Measurements from ENCODE around the gene SLC6A6. TPM values are rescaled to one million over a fixed set of nuclear protein-coding genes. Genes with fewer than 3 reads are reported as not detected.

The SLC6A6 gene
- total RNA-seq, 1 experiment from 2014 or later: 211 TPM

- CTCF ChIA-PET: interaction anchor here (0.6 to 3.8 kb wide), 16 partner anchors 8 to 620 kb away, joined by 3 to 67 read pairs (median 4); partner anchors contain the start of genes LSM3 and XPC
- DNase-seq (ENCODE audit: low spot score): no peak
- H3K4me3 Mint-ChIP-seq: no peak overlapping the region
- no peak overlapping the region for H3K27ac Mint-ChIP-seq
- no peaks in the 10 kb centered on the region for H3K27me3 Mint-ChIP-seq (ENCODE audit: low read depth)
- POLR2A ChIA-PET: interaction anchor here (0.8 kb wide), 1 partner anchor 265 kb away, joined by 4 read pairs; no protein-coding TSS in a partner anchor
- peaks cover 52% of the 10 kb centered on the region for H3K36me3 Mint-ChIP-seq
- ATAC-seq: no peak
- no peaks in the 10 kb centered on the region for H3K9me3 Mint-ChIP-seq
- H3K4me1 Mint-ChIP-seq: peaks cover 13% of the 10 kb centered on the region
- TF ChIP-seq ZNF121 (CRISPR knock-in tag; IDR thresholded peaks at IDR 0.05) (no peak), HMGXB4 (CRISPR knock-in tag; IDR thresholded peaks at IDR 0.05) (no peak), CBFB (CRISPR knock-in tag; IDR thresholded peaks at IDR 0.05; ENCODE audit: low read depth) (no peak)
Observed at GRCh38 chr3:14468621-14468981, 66.2 kb downstream of the SLC6A6 start.

GRCh38 chr3:14470461-14470860, 68.1 kb downstream of the SLC6A6 start:
- ATAC-seq: no peak
- no peak overlapping the region for H3K27ac Mint-ChIP-seq
- TF ChIP-seq AFF4 (CRISPR knock-in tag; IDR thresholded peaks at IDR 0.05; ENCODE audit: borderline replicate concordance): no peak
- no peak for TF ChIP-seq ATF3 (CRISPR knock-in tag; conservative IDR thresholded peaks at IDR 0.05)
- TF ChIP-seq IRF1 (CRISPR knock-in tag; IDR thresholded peaks at IDR 0.05): no peak
- TF ChIP-seq ATF6 (CRISPR knock-in tag; IDR thresholded peaks at IDR 0.05): no peak
- no peak for TF ChIP-seq RELA (CRISPR knock-in tag; IDR thresholded peaks at IDR 0.05; ENCODE audit: borderline replicate concordance)
- TF ChIP-seq EMX1 (CRISPR knock-in tag; IDR thresholded peaks at IDR 0.05): no peak
- TF ChIP-seq GTF2I (CRISPR knock-in tag; conservative IDR thresholded peaks at IDR 0.05): no peak
- no peak for TF ChIP-seq ERG (CRISPR knock-in tag; IDR thresholded peaks at IDR 0.05)
- no peak for TF ChIP-seq NFATC4 (CRISPR knock-in tag; IDR thresholded peaks at IDR 0.05)
- TF ChIP-seq ESRRA (CRISPR knock-in tag; IDR thresholded peaks at IDR 0.05; ENCODE audit: borderline replicate concordance): no peak
- no peak for TF ChIP-seq ATF2 (CRISPR knock-in tag; IDR thresholded peaks at IDR 0.05; ENCODE audit: borderline replicate concordance, low read depth)
- TF ChIP-seq HMGXB4 (CRISPR knock-in tag; IDR thresholded peaks at IDR 0.05): no peak
- TF ChIP-seq FOXP1 (CRISPR knock-in tag; IDR thresholded peaks at IDR 0.05; ENCODE audit: borderline replicate concordance): no peak
- no peak for TF ChIP-seq ZNF219 (CRISPR knock-in tag; IDR thresholded peaks at IDR 0.05; ENCODE audit: borderline replicate concordance)
- no peak for TF ChIP-seq ZNF317 (CRISPR knock-in tag; IDR thresholded peaks at IDR 0.05; ENCODE audit: borderline replicate concordance, low read depth)
- no peak for TF ChIP-seq AR (CRISPR knock-in tag; IDR thresholded peaks at IDR 0.05)

More at GRCh38 chr3:14470461-14470860, 68.1 kb downstream of the SLC6A6 start:
- no peaks in the 10 kb centered on the region for H3K9me3 Mint-ChIP-seq
- no peaks in the 10 kb centered on the region for H3K27me3 Mint-ChIP-seq (ENCODE audit: low read depth)
- ChIA-PET CTCF (no interaction called here), POLR2A (no interaction called here)
- H3K4me1 Mint-ChIP-seq: peaks cover 13% of the 10 kb centered on the region
- no peak overlapping the region for H3K4me3 Mint-ChIP-seq
- DNase-seq (ENCODE audit: low spot score): no peak
- H3K36me3 Mint-ChIP-seq: peaks cover 55% of the 10 kb centered on the region
